ENCODE measurements around the gene KCNQ4.

The KCNQ4 gene

DNA sequence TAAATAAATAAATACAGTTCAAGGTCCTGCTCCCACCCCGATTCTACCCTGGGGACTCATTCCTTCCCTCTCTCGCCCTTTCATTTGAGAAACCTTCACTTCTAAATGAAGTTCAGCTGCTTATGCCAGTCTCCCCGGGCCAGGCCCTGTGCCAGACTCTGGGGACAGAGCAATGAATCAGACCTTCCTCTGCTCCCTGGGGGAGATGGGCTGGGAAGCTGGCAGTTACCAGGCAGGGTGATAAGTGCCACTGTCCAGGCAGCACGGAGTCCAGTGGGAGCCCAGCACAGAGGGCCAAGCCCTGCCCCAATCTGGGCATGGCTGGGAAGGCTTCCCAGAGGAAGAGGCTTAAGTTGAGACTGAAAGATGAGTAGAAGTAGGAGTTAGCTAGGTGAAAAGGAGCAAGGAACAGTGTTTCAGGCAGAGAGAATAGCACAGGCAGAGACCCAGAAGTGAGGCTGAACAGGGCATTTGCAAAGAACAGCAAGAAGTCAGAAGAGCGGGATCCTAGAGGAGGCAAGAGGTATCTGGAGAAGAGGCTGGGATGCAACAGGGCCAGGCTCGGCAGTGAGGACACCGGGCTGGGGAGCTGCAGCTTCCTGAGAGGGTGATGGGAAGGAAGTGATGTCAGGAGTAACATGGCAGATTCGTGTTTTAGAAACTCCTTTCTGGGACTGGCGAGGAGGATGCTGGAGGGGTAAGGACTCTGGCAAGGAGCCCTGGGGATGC, 13.5 kb downstream of the KCNQ4 start:
- TF ChIP-seq, protein P1, sequence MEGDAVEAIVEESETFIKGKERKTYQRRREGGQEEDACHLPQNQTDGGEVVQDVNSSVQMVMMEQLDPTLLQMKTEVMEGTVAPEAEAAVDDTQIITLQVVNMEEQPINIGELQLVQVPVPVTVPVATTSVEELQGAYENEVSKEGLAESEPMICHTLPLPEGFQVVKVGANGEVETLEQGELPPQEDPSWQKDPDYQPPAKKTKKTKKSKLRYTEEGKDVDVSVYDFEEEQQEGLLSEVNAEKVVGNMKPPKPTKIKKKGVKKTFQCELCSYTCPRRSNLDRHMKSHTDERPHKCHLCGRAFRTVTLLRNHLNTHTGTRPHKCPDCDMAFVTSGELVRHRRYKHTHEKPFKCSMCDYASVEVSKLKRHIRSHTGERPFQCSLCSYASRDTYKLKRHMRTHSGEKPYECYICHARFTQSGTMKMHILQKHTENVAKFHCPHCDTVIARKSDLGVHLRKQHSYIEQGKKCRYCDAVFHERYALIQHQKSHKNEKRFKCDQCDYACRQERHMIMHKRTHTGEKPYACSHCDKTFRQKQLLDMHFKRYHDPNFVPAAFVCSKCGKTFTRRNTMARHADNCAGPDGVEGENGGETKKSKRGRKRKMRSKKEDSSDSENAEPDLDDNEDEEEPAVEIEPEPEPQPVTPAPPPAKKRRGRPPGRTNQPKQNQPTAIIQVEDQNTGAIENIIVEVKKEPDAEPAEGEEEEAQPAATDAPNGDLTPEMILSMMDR (IDR thresholded peaks at IDR 0.05; ENCODE audit: borderline replicate concordance, insufficient read depth, low read depth, low read length): no peak
- no peak overlapping the region for H3K4me3 ChIP-seq (ENCODE audit: low read depth, low read length)

DNA sequence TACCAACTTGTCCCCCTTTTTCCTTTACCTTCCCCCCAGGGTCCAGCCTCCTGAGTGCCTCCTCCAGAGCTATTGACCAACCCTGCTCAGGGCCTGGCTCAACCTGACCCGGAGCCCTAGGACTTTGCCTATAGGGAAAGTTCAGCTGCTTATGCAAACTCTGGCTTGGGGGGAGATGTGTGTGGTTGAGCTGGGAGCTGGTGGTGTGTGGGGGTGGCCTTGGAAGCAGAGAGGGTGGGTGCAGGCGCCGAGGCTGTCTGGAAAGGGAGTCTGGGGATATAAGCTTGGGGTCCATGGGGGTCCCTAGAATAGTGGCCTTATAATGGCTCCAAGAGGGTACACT, 14.1 kb downstream of the KCNQ4 start:
- TF ChIP-seq, protein P1 (IDR thresholded peaks at IDR 0.05; ENCODE audit: borderline replicate concordance, insufficient read depth, low read depth, low read length): no peak
- H3K4me3 ChIP-seq (ENCODE audit: low read depth, low read length): no peak overlapping the region

DNA sequence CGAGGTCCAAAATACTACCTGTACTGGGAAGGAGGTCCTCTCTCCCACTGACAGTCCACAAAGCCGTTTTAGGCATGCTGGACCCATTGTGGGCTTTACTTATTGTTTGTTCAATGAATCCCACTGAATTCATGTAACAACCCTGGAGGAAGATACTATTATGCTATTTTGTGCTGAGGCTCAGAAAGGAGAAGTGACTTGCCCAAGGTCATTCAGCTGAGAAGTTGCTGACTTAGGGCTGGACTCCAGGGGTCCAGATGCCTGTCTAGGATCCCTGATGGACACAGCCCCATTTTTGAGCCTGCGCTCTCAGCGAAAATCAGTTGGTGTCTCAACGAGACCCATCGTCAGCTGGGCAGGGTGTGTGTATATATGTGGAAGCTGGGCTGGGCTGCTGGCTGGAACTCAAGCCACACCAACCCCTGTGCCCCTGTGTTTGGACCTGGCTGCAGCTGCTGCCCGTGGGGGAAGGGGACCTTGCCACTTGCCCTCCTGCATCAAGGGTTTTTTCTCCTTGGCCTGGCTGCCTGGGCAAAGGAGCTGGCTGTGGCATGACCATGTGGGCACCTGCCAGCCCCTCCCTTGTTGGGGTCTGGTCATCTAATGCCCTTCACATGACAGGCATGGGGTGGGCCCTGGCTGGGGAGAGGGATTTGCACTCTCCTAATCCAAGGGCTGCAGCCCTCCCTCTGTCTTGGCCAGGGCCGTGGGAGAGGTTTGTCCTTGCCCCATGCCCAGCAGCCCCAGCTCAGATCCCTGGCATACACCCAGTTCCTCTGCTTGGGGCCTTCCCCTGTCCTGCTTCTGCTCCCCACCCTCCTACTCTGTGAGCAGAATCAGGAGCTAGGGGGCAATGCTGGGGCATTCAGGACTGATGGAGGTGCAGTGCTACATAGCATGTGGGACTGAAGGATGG, 15.0 kb downstream of the KCNQ4 start:
- TF ChIP-seq, protein P1 (IDR thresholded peaks at IDR 0.05; ENCODE audit: borderline replicate concordance, insufficient read depth, low read depth, low read length): no peak
- H3K4me3 ChIP-seq (ENCODE audit: low read depth, low read length): no peak overlapping the region

DNA sequence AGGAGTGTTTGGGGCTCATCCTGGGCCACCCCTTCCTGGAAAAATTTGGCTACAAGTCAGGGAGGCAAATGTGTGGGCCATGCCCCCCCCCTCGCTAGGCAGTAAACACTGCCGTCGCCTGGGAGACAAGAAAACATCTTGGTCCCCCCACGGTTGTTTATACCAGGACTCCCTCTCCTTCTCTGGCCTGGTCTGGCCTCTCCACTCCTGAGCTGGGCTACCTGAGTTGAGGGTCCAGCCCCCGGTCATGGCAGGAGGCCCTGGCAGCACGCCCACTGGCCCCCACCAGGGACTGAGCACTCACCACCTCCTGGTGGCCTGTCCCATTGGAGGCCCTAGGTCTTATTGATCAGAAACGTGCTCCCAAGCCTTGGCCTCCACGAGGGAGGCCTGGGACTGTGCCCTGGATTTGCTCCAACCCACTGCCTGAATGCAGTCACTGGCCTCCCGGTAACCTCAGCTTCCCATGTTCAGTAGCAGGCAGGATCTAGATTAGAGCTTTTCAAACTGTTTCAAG, 15.8 kb downstream of the KCNQ4 start:
- TF ChIP-seq, protein P1 (IDR thresholded peaks at IDR 0.05; ENCODE audit: borderline replicate concordance, insufficient read depth, low read depth, low read length): no peak
- no peak overlapping the region for H3K4me3 ChIP-seq (ENCODE audit: low read depth, low read length)

DNA sequence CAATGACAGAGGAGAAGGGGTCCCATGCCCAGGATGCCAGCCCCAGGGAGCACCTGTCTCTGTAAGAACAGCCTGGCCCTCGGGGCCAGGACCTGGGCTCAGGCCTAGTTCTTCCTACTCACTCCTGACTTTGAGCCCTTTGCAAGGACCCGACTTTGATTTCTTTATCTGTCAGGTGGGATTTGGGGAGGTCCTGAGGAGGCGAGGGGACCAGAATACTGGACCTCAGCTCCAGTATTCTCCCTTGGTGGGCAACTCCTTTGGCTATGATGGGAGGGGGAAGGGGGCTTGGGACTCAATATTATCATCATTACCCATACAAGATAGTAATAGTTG, 18.1 kb downstream of the KCNQ4 start:
- TF ChIP-seq, protein P1 (IDR thresholded peaks at IDR 0.05; ENCODE audit: borderline replicate concordance, insufficient read depth, low read depth, low read length): no peak

DNA sequence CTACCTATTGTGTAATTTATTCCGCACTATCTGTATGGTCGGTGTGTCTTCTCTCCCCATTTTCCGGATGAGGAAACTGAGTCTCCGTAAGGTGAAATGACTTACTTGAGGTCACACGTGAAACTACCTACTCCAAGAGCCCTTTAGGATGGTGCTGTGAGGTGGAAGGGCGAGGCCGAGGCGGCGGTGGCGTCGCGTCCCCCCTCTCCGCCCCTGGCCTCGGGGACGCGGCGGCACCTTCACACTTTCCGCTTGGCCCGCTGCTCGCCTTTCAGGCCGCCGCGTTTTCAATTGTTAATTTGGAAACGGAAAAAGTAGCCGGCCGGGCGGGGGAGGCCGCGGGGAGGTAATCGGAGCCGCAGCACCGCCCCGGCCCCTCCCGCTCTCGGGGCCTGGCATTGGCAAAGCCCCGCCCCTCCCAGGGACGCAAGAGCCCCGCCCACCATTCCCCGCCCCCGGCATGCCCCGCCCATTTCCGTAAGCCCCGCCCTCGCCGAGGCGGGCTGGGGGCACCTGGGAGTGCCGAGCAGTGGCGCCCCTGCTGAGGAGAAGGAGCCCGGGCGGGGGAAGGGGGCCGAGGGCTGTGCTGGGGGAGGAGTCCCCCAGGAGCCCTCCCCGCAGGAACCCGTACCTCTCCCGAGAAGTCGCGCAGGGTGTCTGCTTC, 18.6 kb downstream of the KCNQ4 start:
- H3K4me3 ChIP-seq (ENCODE audit: low read depth, low read length): no peak overlapping the region
- TF ChIP-seq, protein P1 (IDR thresholded peaks at IDR 0.05; ENCODE audit: borderline replicate concordance, insufficient read depth, low read depth, low read length): no peak

More for the DNA sequence above, 18.1 kb downstream of the KCNQ4 start:
- no peak overlapping the region for H3K4me3 ChIP-seq (ENCODE audit: low read depth, low read length)

Measured in GM12875 (cell line).